ENCODE measurements around the gene PPP2R2C. TPM values are rescaled to one million over a fixed set of nuclear protein-coding genes. Genes with fewer than 3 reads are reported as not detected.
A peak's percentile ranks its signal among the peaks of the same experiment; 100 is the strongest.

The PPP2R2C gene
- total and polyA plus RNA-seq, 2 experiments from 2014 or later, result 1.3 to 9.2 TPM

- H3K9me3 Mint-ChIP-seq, result peaks cover 26% of the 10 kb centered on the region; the same call in 2 of the 3 replicates
- H3K36me3 ChIP-seq (ENCODE audit: insufficient read depth), result no peaks in the 10 kb centered on the region
- no peak overlapping the region for H3K27ac ChIP-seq (ENCODE audit: low read depth)
- H3K27me3 Mint-ChIP-seq (ENCODE audit: insufficient read depth, low read depth, poor library complexity), result peaks cover 17% of the 10 kb centered on the region
- no peak overlapping the region for H3K4me3 ChIP-seq
- TF ChIP-seq CTCF (conservative IDR thresholded peaks at IDR 0.05; ENCODE audit: low read depth in 2 of 2) (peak in 1 of 2 experiments; percentile 10; a peak in 1 of 4 replicates), EZH2phosphoT487 (IDR thresholded peaks at IDR 0.05; ENCODE audit: unreplicated experiment) (no peak)
- H3K9me2 ChIP-seq (ENCODE audit: insufficient read depth), result no peaks in the 10 kb centered on the region
- no peak overlapping the region for H3K4me3 Mint-ChIP-seq
- H3K4me1 ChIP-seq (ENCODE audit: insufficient read depth), result peaks cover 12% of the 10 kb centered on the region; the same call in 1 of the 2 replicates
- DNase-seq (ENCODE audit: low spot score) (no peak), ATAC-seq (no peak)
- no peaks in the 10 kb centered on the region for H3F3A ChIP-seq (replicated peaks; ENCODE audit: low read depth)
- H3K36me3 Mint-ChIP-seq (ENCODE audit: low read depth), result peaks cover 13% of the 10 kb centered on the region; the same call in 2 of the 3 replicates
- H4K20me1 ChIP-seq (replicated peaks; ENCODE audit: insufficient read depth), result no peaks in the 10 kb centered on the region
- no peaks in the 10 kb centered on the region for H3K79me2 ChIP-seq (replicated peaks; ENCODE audit: insufficient read depth)
- no peak overlapping the region for H2AFZ ChIP-seq
- H3K4me1 Mint-ChIP-seq, result peaks cover 19% of the 10 kb centered on the region
- H3K27me3 ChIP-seq (ENCODE audit: insufficient read depth), result no peaks in the 10 kb centered on the region
- no peak overlapping the region for H3K27ac Mint-ChIP-seq
- H3K4me2 ChIP-seq, result no peak overlapping the region
Observed at GRCh38 chr4:6334203-6334887, 138.1 kb downstream of the PPP2R2C start.

- peak; percentile 60 for DNase-seq (ENCODE audit: low spot score)
- H3K27me3 Mint-ChIP-seq (ENCODE audit: insufficient read depth, low read depth, poor library complexity), result peaks cover 17% of the 10 kb centered on the region
- peaks cover 16% of the 10 kb centered on the region for H3K4me1 Mint-ChIP-seq
Observed at GRCh38 chr4:6333301-6334202, 138.9 kb downstream of the PPP2R2C start.

More at GRCh38 chr4:6333301-6334202, 138.9 kb downstream of the PPP2R2C start:
- H4K20me1 ChIP-seq (replicated peaks; ENCODE audit: insufficient read depth), result no peaks in the 10 kb centered on the region
- H3K4me3 ChIP-seq, result no peak overlapping the region
- no peaks in the 10 kb centered on the region for H3K36me3 ChIP-seq (ENCODE audit: insufficient read depth)
- H3K27ac Mint-ChIP-seq, result no peak overlapping the region
- no peak overlapping the region for H3K27ac ChIP-seq (ENCODE audit: low read depth)
- TF ChIP-seq CTCF (conservative IDR thresholded peaks at IDR 0.05; ENCODE audit: low read depth in 2 of 2) (peak; percentile 66 to 69), ZNF331 (CRISPR knock-in tag; IDR thresholded peaks at IDR 0.05; ENCODE audit: low read depth) (no peak)
- H3K9me2 ChIP-seq (ENCODE audit: insufficient read depth), result no peaks in the 10 kb centered on the region
- peaks cover 26% of the 10 kb centered on the region; the same call in 2 of the 3 replicates for H3K9me3 Mint-ChIP-seq
- no peak overlapping the region for H2AFZ ChIP-seq
- H3F3A ChIP-seq (replicated peaks; ENCODE audit: low read depth), result no peaks in the 10 kb centered on the region
- H3K36me3 Mint-ChIP-seq (ENCODE audit: low read depth), result peaks cover 13% of the 10 kb centered on the region; the same call in 2 of the 3 replicates
- no peaks in the 10 kb centered on the region for H3K27me3 ChIP-seq (ENCODE audit: insufficient read depth)
- no peak overlapping the region for H3K4me2 ChIP-seq
- no peak for ATAC-seq
- no peaks in the 10 kb centered on the region for H3K79me2 ChIP-seq (replicated peaks; ENCODE audit: insufficient read depth)
- no peak overlapping the region for H3K4me3 Mint-ChIP-seq
- peaks cover 12% of the 10 kb centered on the region; the same call in 1 of the 2 replicates for H3K4me1 ChIP-seq (ENCODE audit: insufficient read depth)

All from GM23338 (cell line).